ENCODE data around the gene MDC1. TPM values are rescaled to one million over a fixed set of nuclear protein-coding genes. Genes with fewer than 3 reads are reported as not detected.
A peak's percentile ranks its signal among the peaks of the same experiment; 100 is the strongest.

Gene MDC1
- total RNA-seq, 1 experiment from 2014 or later, result 53.4 TPM

DNA sequence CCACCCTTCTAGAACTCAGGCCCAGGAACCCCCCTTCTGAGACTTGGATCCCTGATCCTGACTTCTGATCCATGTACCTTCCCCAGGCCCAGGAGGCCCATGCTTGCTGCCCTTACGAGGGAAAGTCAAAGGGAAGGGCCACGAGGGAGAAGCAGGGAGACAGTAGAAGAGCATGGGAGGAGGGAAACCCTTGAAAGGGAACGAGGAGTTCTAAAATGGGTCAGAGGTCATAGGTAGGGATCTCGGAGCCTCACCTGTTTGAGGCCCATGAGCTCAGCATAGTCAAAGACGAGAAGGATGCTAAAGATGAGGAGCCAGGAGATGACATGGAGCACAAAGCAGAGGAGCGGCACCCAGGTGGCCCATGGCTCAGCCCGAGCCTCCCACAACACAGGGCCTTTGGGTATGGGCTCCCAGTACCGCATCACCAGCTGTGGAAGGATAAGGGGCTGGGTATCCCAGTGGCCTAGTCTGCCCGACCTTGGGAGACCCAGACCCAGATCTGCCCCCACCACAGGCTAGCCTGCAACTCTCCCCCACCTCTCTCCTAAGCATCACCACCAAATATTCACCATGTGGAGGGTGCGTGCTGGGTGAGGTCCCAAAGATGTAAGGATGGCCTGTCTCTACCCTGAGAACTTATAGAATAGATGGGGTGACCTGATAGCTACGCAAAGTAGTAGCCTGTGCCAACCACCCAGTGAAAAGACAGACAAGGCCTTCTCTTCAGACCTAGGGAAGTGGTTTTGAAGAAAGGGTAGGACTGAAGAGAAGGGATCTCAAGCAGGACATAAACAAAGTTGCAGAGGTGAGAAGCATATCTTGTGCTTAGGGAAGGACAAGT is 27.8 kb downstream of the MDC1 start:
- no peak for TF ChIP-seq EZH2 (IDR thresholded peaks at IDR 0.05; ENCODE audit: borderline replicate concordance, low read depth, low read length, poor library complexity, severe bottlenecking)
- TF ChIP-seq, protein P1, sequence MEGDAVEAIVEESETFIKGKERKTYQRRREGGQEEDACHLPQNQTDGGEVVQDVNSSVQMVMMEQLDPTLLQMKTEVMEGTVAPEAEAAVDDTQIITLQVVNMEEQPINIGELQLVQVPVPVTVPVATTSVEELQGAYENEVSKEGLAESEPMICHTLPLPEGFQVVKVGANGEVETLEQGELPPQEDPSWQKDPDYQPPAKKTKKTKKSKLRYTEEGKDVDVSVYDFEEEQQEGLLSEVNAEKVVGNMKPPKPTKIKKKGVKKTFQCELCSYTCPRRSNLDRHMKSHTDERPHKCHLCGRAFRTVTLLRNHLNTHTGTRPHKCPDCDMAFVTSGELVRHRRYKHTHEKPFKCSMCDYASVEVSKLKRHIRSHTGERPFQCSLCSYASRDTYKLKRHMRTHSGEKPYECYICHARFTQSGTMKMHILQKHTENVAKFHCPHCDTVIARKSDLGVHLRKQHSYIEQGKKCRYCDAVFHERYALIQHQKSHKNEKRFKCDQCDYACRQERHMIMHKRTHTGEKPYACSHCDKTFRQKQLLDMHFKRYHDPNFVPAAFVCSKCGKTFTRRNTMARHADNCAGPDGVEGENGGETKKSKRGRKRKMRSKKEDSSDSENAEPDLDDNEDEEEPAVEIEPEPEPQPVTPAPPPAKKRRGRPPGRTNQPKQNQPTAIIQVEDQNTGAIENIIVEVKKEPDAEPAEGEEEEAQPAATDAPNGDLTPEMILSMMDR (conservative IDR thresholded peaks at IDR 0.05; ENCODE audit: low read depth, low read length), result no peak
- H3K4me1 ChIP-seq (ENCODE audit: insufficient read depth, low read length, poor library complexity, severe bottlenecking), result peaks cover 43% of the 10 kb centered on the region
- no peaks in the 10 kb centered on the region for H3K9me3 ChIP-seq (ENCODE audit: low read depth, low read length, poor library complexity, severe bottlenecking)
- CTCF ChIA-PET, result interaction anchor here (0.6 kb wide), 1 partner anchor 33 kb away, joined by 3 read pairs; no protein-coding TSS in a partner anchor
- intact Hi-C loops (cut with micrococcal nuclease; ENCODE audit: unreplicated experiment), result no loop called here
- DNase-seq (ENCODE audit: low spot score), result no peak
- no peaks in the 10 kb centered on the region for H3K27me3 ChIP-seq (replicated peaks; ENCODE audit: insufficient read depth, low read depth, low read length, poor library complexity)
- H3K4me3 ChIP-seq (ENCODE audit: low read depth, low read length, poor library complexity, severe bottlenecking), result peak overlapping the region; percentile 75
- H3K27ac ChIP-seq (ENCODE audit: low read depth, low read length, poor library complexity, severe bottlenecking), result peak overlapping the region; percentile 70
- no peaks in the 10 kb centered on the region for H3K36me3 ChIP-seq (ENCODE audit: insufficient read depth, low read length, poor library complexity, severe bottlenecking)
- no TSS peak for BruUV-seq (replicated peaks)
- POLR2A ChIA-PET (ENCODE audit: low non-redundant PET), result interaction anchor here (1.1 kb wide), 1 partner anchor 28 kb away, joined by 3 read pairs; the partner anchor contains the start of gene MDC1

DNA sequence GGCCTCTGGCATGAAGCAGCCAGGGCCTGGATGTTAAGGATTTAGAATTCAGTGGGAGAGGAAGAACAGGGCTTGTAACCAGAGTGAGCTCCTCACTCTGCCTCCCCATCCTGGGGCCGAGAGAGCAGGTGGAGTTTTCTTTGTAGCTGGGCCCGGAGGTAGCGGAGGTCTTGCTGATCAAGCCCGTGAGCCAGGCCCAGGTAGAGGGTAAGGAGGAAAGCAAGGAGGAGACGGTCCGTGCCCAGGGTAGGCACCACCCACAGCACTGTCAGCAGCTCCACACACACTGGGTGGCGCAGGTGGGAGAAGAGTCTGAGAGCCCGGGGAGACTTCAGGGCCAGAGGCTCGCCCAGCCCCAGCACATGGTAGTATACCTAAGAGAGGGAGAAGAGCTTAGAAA is 28.5 kb downstream of the MDC1 start:
- Histone ChIP-seq H3K9me3 (ENCODE audit: low read depth, low read length, poor library complexity, severe bottlenecking) (no peaks in the 10 kb centered on the region), H3K4me1 (ENCODE audit: insufficient read depth, low read length, poor library complexity, severe bottlenecking) (peaks cover 47% of the 10 kb centered on the region), H3K27me3 (replicated peaks; ENCODE audit: insufficient read depth, low read depth, low read length, poor library complexity) (no peaks in the 10 kb centered on the region), H3K27ac (ENCODE audit: low read depth, low read length, poor library complexity, severe bottlenecking) (peak overlapping the region; percentile 80), H3K36me3 (ENCODE audit: insufficient read depth, low read length, poor library complexity, severe bottlenecking) (no peaks in the 10 kb centered on the region), H3K4me3 (ENCODE audit: low read depth, low read length, poor library complexity, severe bottlenecking) (no peak overlapping the region)
- TF ChIP-seq, protein P1 (conservative IDR thresholded peaks at IDR 0.05; ENCODE audit: low read depth, low read length), result no peak
- TF ChIP-seq EZH2 (IDR thresholded peaks at IDR 0.05; ENCODE audit: borderline replicate concordance, low read depth, low read length, poor library complexity, severe bottlenecking), result no peak
- no peak for DNase-seq (ENCODE audit: low spot score)
- CTCF ChIA-PET, result interaction anchor here (0.6 to 0.8 kb wide), 2 partner anchors 9 to 34 kb away, joined by 3 to 4 read pairs; no protein-coding TSS in a partner anchor
- no TSS peak for BruUV-seq (replicated peaks)
- POLR2A ChIA-PET (ENCODE audit: low non-redundant PET), result interaction anchor here (1.1 kb wide), 1 partner anchor 29 kb away, joined by 3 read pairs; the partner anchor contains the start of gene MDC1
- intact Hi-C loops (cut with micrococcal nuclease; ENCODE audit: unreplicated experiment), result no loop called here

DNA sequence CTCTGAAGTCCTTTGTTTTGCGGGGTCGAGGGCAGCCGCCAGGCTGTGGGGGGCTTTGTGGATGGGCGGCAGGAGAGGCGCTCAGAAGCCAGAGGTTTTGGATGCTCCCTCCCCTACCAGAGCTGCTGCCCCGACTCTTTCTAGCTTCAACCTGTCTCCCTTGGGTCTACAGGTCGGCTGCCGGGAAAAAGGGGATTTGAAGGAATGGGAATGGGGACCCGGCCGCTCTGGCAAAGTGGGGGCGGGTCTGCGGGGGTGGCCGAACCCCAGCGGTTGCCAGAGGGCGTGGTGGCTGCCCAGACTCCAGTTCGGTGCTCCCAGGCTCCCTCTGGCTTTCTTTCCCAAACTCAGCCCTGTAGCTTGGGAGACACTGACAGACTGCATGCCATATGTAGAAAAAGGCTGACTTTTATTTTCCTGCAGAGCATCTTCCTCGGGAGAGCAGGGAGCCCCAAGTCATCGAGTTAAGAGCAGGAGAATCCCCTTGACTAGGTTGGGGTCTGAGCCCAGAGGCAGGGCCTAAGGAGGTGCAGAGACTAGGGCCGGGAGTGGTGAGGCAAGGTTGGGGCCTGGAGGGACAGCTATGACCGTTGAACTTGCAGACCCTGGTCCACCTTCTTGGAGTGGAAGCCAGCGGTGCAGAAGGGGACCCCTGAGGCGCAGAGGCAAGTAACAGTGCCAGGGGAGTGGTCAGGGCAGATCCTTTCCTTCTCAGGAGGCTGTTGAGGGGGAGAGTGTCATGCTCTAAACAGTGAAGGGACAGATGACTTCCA is 29.2 kb downstream of the MDC1 start:
- H3K9me3 ChIP-seq (ENCODE audit: low read depth, low read length, poor library complexity, severe bottlenecking), result no peaks in the 10 kb centered on the region
- POLR2A ChIA-PET (ENCODE audit: low non-redundant PET), result interaction anchor here (1.0 kb wide), 1 partner anchor 46 kb away, joined by 4 read pairs; no protein-coding TSS in a partner anchor
- intact Hi-C loops (cut with micrococcal nuclease; ENCODE audit: unreplicated experiment), result no loop called here
- no peaks in the 10 kb centered on the region for H3K36me3 ChIP-seq (ENCODE audit: insufficient read depth, low read length, poor library complexity, severe bottlenecking)
- TSS peak; percentile 68 for BruUV-seq (replicated peaks)
- no peak for TF ChIP-seq EZH2 (IDR thresholded peaks at IDR 0.05; ENCODE audit: borderline replicate concordance, low read depth, low read length, poor library complexity, severe bottlenecking)
- TF ChIP-seq, protein P1 (conservative IDR thresholded peaks at IDR 0.05; ENCODE audit: low read depth, low read length), result no peak
- no peak for DNase-seq (ENCODE audit: low spot score)
- peaks cover 54% of the 10 kb centered on the region for H3K4me1 ChIP-seq (ENCODE audit: insufficient read depth, low read length, poor library complexity, severe bottlenecking)
- peak overlapping the region; percentile 88 for H3K4me3 ChIP-seq (ENCODE audit: low read depth, low read length, poor library complexity, severe bottlenecking)
- no peaks in the 10 kb centered on the region for H3K27me3 ChIP-seq (replicated peaks; ENCODE audit: insufficient read depth, low read depth, low read length, poor library complexity)
- H3K27ac ChIP-seq (ENCODE audit: low read depth, low read length, poor library complexity, severe bottlenecking), result peak overlapping the region; percentile 80
- CTCF ChIA-PET, result interaction anchor here (0.6 to 1.0 kb wide), 3 partner anchors 9 to 92 kb away, joined by 3 to 4 read pairs (median 3); no protein-coding TSS in a partner anchor

Data from A673 (cell line).